ENCODE results near the gene CATSPERB.

DNA sequence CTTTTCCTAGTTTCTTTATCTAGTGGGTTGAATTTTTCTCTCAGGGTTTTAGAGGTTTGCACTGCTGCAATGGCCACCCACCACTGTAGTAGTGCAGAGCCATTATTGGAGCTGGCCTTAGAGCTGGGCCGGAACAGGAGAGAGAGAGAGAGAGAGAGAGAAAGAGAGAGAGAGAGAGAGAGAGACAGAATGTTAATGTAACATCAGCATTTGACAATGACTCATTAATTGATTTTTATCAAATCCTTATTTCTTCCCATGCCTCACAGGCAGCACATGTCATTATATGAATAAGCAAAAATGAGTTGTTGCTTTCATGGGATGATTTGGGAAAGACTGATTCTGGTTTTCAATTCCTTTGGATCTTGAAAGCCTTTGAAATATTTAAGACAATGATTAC lies 145.5 kb downstream of the CATSPERB start:
- TF ChIP-seq, protein P1, sequence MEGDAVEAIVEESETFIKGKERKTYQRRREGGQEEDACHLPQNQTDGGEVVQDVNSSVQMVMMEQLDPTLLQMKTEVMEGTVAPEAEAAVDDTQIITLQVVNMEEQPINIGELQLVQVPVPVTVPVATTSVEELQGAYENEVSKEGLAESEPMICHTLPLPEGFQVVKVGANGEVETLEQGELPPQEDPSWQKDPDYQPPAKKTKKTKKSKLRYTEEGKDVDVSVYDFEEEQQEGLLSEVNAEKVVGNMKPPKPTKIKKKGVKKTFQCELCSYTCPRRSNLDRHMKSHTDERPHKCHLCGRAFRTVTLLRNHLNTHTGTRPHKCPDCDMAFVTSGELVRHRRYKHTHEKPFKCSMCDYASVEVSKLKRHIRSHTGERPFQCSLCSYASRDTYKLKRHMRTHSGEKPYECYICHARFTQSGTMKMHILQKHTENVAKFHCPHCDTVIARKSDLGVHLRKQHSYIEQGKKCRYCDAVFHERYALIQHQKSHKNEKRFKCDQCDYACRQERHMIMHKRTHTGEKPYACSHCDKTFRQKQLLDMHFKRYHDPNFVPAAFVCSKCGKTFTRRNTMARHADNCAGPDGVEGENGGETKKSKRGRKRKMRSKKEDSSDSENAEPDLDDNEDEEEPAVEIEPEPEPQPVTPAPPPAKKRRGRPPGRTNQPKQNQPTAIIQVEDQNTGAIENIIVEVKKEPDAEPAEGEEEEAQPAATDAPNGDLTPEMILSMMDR (IDR thresholded peaks at IDR 0.05): no peak
- TF ChIP-seq POLR2A (IDR thresholded peaks at IDR 0.05): no peak

Data from transverse colon (tissue), 3 donors.